Measurements from ENCODE around the gene CCDC136. TPM values are rescaled to one million over a fixed set of nuclear protein-coding genes. Genes with fewer than 3 reads are reported as not detected.
A peak's percentile ranks its signal among the peaks of the same experiment; 100 is the strongest.

CCDC136 gene
- total RNA-seq, 2 experiments from 2014 or later, result 4.8 to 5.3 TPM

- H3K4me1 Mint-ChIP-seq, result no peaks in the 10 kb centered on the region
- H3K27ac Mint-ChIP-seq, result no peak overlapping the region
- ChIA-PET CTCF (no interaction called here), POLR2A (no interaction called here)
- H3K4me3 Mint-ChIP-seq, result no peak overlapping the region
- peaks cover 4% of the 10 kb centered on the region for H3K9me3 Mint-ChIP-seq
- H3K27me3 Mint-ChIP-seq, result peaks cover 22% of the 10 kb centered on the region
- DNase-seq, result no peak
- no peaks in the 10 kb centered on the region for H3K36me3 Mint-ChIP-seq (ENCODE audit: low read depth)
Measured at GRCh38 chr7:128783143-128783861, 8.5 kb upstream of the CCDC136 start.

- H3K27ac Mint-ChIP-seq, result no peak overlapping the region
- ChIA-PET CTCF (interaction anchor here (0.9 kb wide), 1 partner anchor 306 kb away, joined by 3 read pairs; no protein-coding TSS in a partner anchor), POLR2A (interaction anchor here (1.6 kb wide), 1 partner anchor 46 kb away, joined by 3 read pairs; no protein-coding TSS in a partner anchor)
Measured at GRCh38 chr7:128785738-128786137, 6.0 kb upstream of the CCDC136 start.

GRCh38 chr7:128788446-128789412 is 3.0 kb upstream of the CCDC136 start:
- H3K9me3 Mint-ChIP-seq, result no peaks in the 10 kb centered on the region
- no peak for DNase-seq
- H3K4me1 Mint-ChIP-seq, result peaks cover 9% of the 10 kb centered on the region
- no peak overlapping the region for H3K27ac Mint-ChIP-seq
- ChIA-PET POLR2A (no interaction called here), CTCF (no interaction called here)
- peaks cover 40% of the 10 kb centered on the region for H3K27me3 Mint-ChIP-seq
- no peaks in the 10 kb centered on the region for H3K36me3 Mint-ChIP-seq (ENCODE audit: low read depth)
- no peak overlapping the region for H3K4me3 Mint-ChIP-seq

More at GRCh38 chr7:128785738-128786137, 6.0 kb upstream of the CCDC136 start:
- no peak overlapping the region for H3K4me3 Mint-ChIP-seq
- no peaks in the 10 kb centered on the region for H3K36me3 Mint-ChIP-seq (ENCODE audit: low read depth)
- H3K9me3 Mint-ChIP-seq, result no peaks in the 10 kb centered on the region
- H3K27me3 Mint-ChIP-seq, result peaks cover 42% of the 10 kb centered on the region
- H3K4me1 Mint-ChIP-seq, result peaks cover 6% of the 10 kb centered on the region
- no peak for DNase-seq

GRCh38 chr7:128790315-128791041 is 1.3 kb upstream of the CCDC136 start:
- no peak for DNase-seq
- Mint-ChIP-seq H3K9me3 (no peaks in the 10 kb centered on the region), H3K36me3 (ENCODE audit: low read depth) (no peaks in the 10 kb centered on the region), H3K27ac (no peak overlapping the region), H3K4me1 (peaks cover 9% of the 10 kb centered on the region), H3K4me3 (peak overlapping the region; percentile 74), H3K27me3 (peaks cover 37% of the 10 kb centered on the region)
- POLR2A ChIA-PET, result interaction anchor here (1.3 kb wide), 1 partner anchor 51 kb away, joined by 4 read pairs; the partner anchor contains the start of gene CALU
- CTCF ChIA-PET, result no interaction called here

- POLR2A ChIA-PET, result interaction anchor here (1.3 kb wide), 1 partner anchor 53 kb away, joined by 4 read pairs; the partner anchor contains the start of gene CALU
- H3K4me1 Mint-ChIP-seq, result peaks cover 9% of the 10 kb centered on the region
Measured at GRCh38 chr7:128791972-128792327, 182 bp downstream of the CCDC136 start.

GRCh38 chr7:128792471-128793180 is 858 bp downstream of the CCDC136 start:
- ChIA-PET POLR2A (interaction anchor here (0.6 kb wide), 1 partner anchor 263 kb away, joined by 3 read pairs; the partner anchor contains the start of gene TNPO3), CTCF (no interaction called here)
- DNase-seq, result no peak
- Mint-ChIP-seq H3K4me1 (peaks cover 9% of the 10 kb centered on the region), H3K27me3 (peaks cover 26% of the 10 kb centered on the region), H3K36me3 (ENCODE audit: low read depth) (no peaks in the 10 kb centered on the region), H3K4me3 (peak overlapping the region; percentile 47), H3K27ac (no peak overlapping the region), H3K9me3 (no peaks in the 10 kb centered on the region)

More at GRCh38 chr7:128791972-128792327, 182 bp downstream of the CCDC136 start:
- no peak for DNase-seq
- peak overlapping the region; percentile 77 for H3K4me3 Mint-ChIP-seq
- H3K27ac Mint-ChIP-seq, result no peak overlapping the region
- H3K9me3 Mint-ChIP-seq, result no peaks in the 10 kb centered on the region
- peaks cover 30% of the 10 kb centered on the region for H3K27me3 Mint-ChIP-seq
- no peaks in the 10 kb centered on the region for H3K36me3 Mint-ChIP-seq (ENCODE audit: low read depth)
- CTCF ChIA-PET, result no interaction called here

- no peak for DNase-seq
- CTCF ChIA-PET, result interaction anchor here (1.6 kb wide), 1 partner anchor 9 kb away, joined by 4 read pairs; no protein-coding TSS in a partner anchor
- H3K36me3 Mint-ChIP-seq (ENCODE audit: low read depth), result no peaks in the 10 kb centered on the region
- H3K4me1 Mint-ChIP-seq, result peaks cover 9% of the 10 kb centered on the region
- H3K9me3 Mint-ChIP-seq, result no peaks in the 10 kb centered on the region
- no peak overlapping the region for H3K4me3 Mint-ChIP-seq
- POLR2A ChIA-PET, result no interaction called here
- H3K27me3 Mint-ChIP-seq, result peaks cover 22% of the 10 kb centered on the region
- no peak overlapping the region for H3K27ac Mint-ChIP-seq
Measured at GRCh38 chr7:128793181-128793547, 1.4 kb downstream of the CCDC136 start.

- Mint-ChIP-seq H3K27me3 (peaks cover 15% of the 10 kb centered on the region), H3K27ac (no peak overlapping the region), H3K9me3 (no peaks in the 10 kb centered on the region), H3K4me1 (peaks cover 9% of the 10 kb centered on the region), H3K4me3 (no peak overlapping the region), H3K36me3 (ENCODE audit: low read depth) (no peaks in the 10 kb centered on the region)
- CTCF ChIA-PET, result interaction anchor here (1.1 to 1.6 kb wide), 2 partner anchors 8 to 89 kb away, joined by 3 to 4 read pairs; no protein-coding TSS in a partner anchor
- POLR2A ChIA-PET, result interaction anchor here (0.8 kb wide), 1 partner anchor 69 kb away, joined by 3 read pairs; the partner anchor contains the start of gene ATP6V1F
- peak; percentile 37 for DNase-seq
Measured at GRCh38 chr7:128794020-128794419, 2.3 kb downstream of the CCDC136 start.

- CTCF ChIA-PET, result interaction anchor here (1.1 to 1.6 kb wide), 2 partner anchors 8 to 89 kb away, joined by 3 to 4 read pairs; no protein-coding TSS in a partner anchor
- no peak for DNase-seq
Measured at GRCh38 chr7:128794436-128794835, 2.7 kb downstream of the CCDC136 start.

GRCh38 chr7:128795129-128795528 is 3.4 kb downstream of the CCDC136 start:
- Mint-ChIP-seq H3K4me3 (no peak overlapping the region), H3K27me3 (peaks cover 4% of the 10 kb centered on the region), H3K9me3 (no peaks in the 10 kb centered on the region), H3K36me3 (ENCODE audit: low read depth) (no peaks in the 10 kb centered on the region), H3K27ac (no peak overlapping the region), H3K4me1 (peaks cover 7% of the 10 kb centered on the region)
- ChIA-PET CTCF (interaction anchor here (1.1 to 1.2 kb wide), 2 partner anchors 88 to 89 kb away, joined by 3 read pairs; no protein-coding TSS in a partner anchor), POLR2A (interaction anchor here (0.6 to 0.8 kb wide), 2 partner anchors 25 to 68 kb away, joined by 3 read pairs; partner anchors contain the start of gene ATP6V1F)
- DNase-seq, result no peak

More at GRCh38 chr7:128794436-128794835, 2.7 kb downstream of the CCDC136 start:
- Mint-ChIP-seq H3K36me3 (ENCODE audit: low read depth) (no peaks in the 10 kb centered on the region), H3K4me1 (peaks cover 9% of the 10 kb centered on the region), H3K27me3 (peaks cover 11% of the 10 kb centered on the region), H3K9me3 (no peaks in the 10 kb centered on the region), H3K27ac (no peak overlapping the region), H3K4me3 (no peak overlapping the region)
- POLR2A ChIA-PET, result interaction anchor here (0.8 kb wide), 1 partner anchor 69 kb away, joined by 3 read pairs; the partner anchor contains the start of gene ATP6V1F

GRCh38 chr7:128796327-128796726 is 4.6 kb downstream of the CCDC136 start:
- H3K9me3 Mint-ChIP-seq, result no peaks in the 10 kb centered on the region
- ChIA-PET POLR2A (no interaction called here), CTCF (interaction anchor here (1.2 kb wide), 1 partner anchor 87 kb away, joined by 3 read pairs; no protein-coding TSS in a partner anchor)
- DNase-seq, result no peak
- no peak overlapping the region for H3K27ac Mint-ChIP-seq
- H3K4me3 Mint-ChIP-seq, result no peak overlapping the region
- H3K27me3 Mint-ChIP-seq, result no peaks in the 10 kb centered on the region
- peaks cover 3% of the 10 kb centered on the region for H3K4me1 Mint-ChIP-seq
- H3K36me3 Mint-ChIP-seq (ENCODE audit: low read depth), result no peaks in the 10 kb centered on the region

GRCh38 chr7:128799451-128799850 is 7.7 kb downstream of the CCDC136 start:
- CTCF ChIA-PET, result no interaction called here
- H3K4me1 Mint-ChIP-seq, result no peaks in the 10 kb centered on the region
- H3K27ac Mint-ChIP-seq, result no peak overlapping the region
- H3K27me3 Mint-ChIP-seq, result no peaks in the 10 kb centered on the region
- H3K9me3 Mint-ChIP-seq, result no peaks in the 10 kb centered on the region
- H3K36me3 Mint-ChIP-seq (ENCODE audit: low read depth), result no peaks in the 10 kb centered on the region
- DNase-seq, result no peak
- no peak overlapping the region for H3K4me3 Mint-ChIP-seq
- POLR2A ChIA-PET, result no interaction called here

Measured in activated CD4-positive, alpha-beta memory T cell treated with anti-CD3 and anti-CD28 coated beads, Interleukin-2, amount 10 ng/mL, durations not matched to agents 7 days and 5 days (primary cell).